PC-9 (cell line): Measurements from ENCODE around the gene LRMDA. TPM values are rescaled to one million over a fixed set of nuclear protein-coding genes. Genes with fewer than 3 reads are reported as not detected.

Experiments
- BruUV-seq: library from RNA; stranded (reverse); fragments of 400-500 nt; replicated peaks from 2 replicates; lab custom pipeline; 2021; lab: Mats Ljungman, UMichigan
- CTCF ChIA-PET: fragments of 300-600 bp; sonication (Branson Sonifier 250); formaldehyde crosslinking; loops from one replicate; lab custom pipeline; 2022; ENCODE audit warnings: antibody characterized with exemption; lab: Charles Lee
- POLR2A ChIA-PET: fragments of 300-600 bp; sonication (Branson Sonifier 250); formaldehyde crosslinking; loops from one replicate; lab custom pipeline; 2022; ENCODE audit warnings: antibody characterized with exemption; ENCODE audit not compliant: unreplicated experiment; lab: Charles Lee
- DNase-seq, 2 experiments: peaks; one replicate each; pipeline versions ENCODE4 v3.0.0 to v3.0.0-alpha.2; 2015 to 2022; ENCODE audit warnings: mixed read lengths in 1 of 2
- H2AFZ ChIP-seq: fragments of 200-600 bp; sonication (generic); 2 replicates; pipeline ENCODE4 v1.8.1; 2017; ENCODE audit warnings: antibody characterized with exemption
- H3F3A ChIP-seq: fragments of 200-600 bp; sonication (generic); 2 replicates; pipeline ENCODE4 v1.8.1; 2017; ENCODE audit warnings: antibody characterized with exemption, mild to moderate bottlenecking, low read depth; ENCODE audit not compliant: insufficient read depth
- H3K27ac ChIP-seq: fragments of 200-600 bp; sonication (generic); 2 replicates; pipeline ENCODE4 v1.6.1; 2016; ENCODE audit warnings: mixed run types
- H3K27me3 ChIP-seq: fragments of 200-600 bp; sonication (generic); 2 replicates; pipeline ENCODE4 v1.6.1; 2016; ENCODE audit warnings: low read depth, mixed run types; ENCODE audit not compliant: insufficient read depth
- H3K36me3 ChIP-seq: fragments of 200-600 bp; sonication (generic); 2 replicates; pipeline ENCODE4 v1.6.1; 2016; ENCODE audit warnings: low read depth, mixed run types
- H3K4me1 ChIP-seq: fragments of 200-600 bp; sonication (generic); replicated peaks from 2 replicates; pipeline ENCODE4 v1.6.1; 2016; ENCODE audit warnings: mixed run types; ENCODE audit not compliant: insufficient read depth
- H3K4me2 ChIP-seq: fragments of 200-600 bp; sonication (generic); 2 replicates; pipeline ENCODE4 v1.6.1; 2017; ENCODE audit warnings: mixed run types
- H3K4me3 ChIP-seq: fragments of 200-600 bp; sonication (generic); 2 replicates; pipeline ENCODE4 v1.6.1; 2016; ENCODE audit warnings: mixed run types
- H3K79me2 ChIP-seq: fragments of 200-600 bp; sonication (generic); 2 replicates; pipeline ENCODE4 v1.6.1; 2017; ENCODE audit warnings: low read depth, mixed run types
- H3K9me2 ChIP-seq: fragments of 200-600 bp; sonication (generic); 2 replicates; pipeline ENCODE4 v1.8.1; 2017; ENCODE audit warnings: mild to moderate bottlenecking; ENCODE audit not compliant: insufficient read depth
- H3K9me3 ChIP-seq: fragments of 200-600 bp; sonication (generic); 2 replicates; pipeline ENCODE4 v1.8.1; 2016; ENCODE audit warnings: low read depth; ENCODE audit not compliant: insufficient read depth
- H4K20me1 ChIP-seq: fragments of 200-600 bp; sonication (generic); 2 replicates; pipeline ENCODE4 v1.8.1; 2017; ENCODE audit not compliant: insufficient read depth
- EZH2 ChIP-seq: fragments of 200-600 bp; sonication (generic); IDR thresholded peaks from 2 replicates; pipeline ENCODE4 v1.8.0; 2017; ENCODE audit warnings: antibody characterized with exemption, low read depth
- intact Hi-C: fragments of 100-400 bp; cut with micrococcal nuclease; formaldehyde crosslinking; loops from one replicate; pipeline ENCODE4 v1.10.0; 2022; ENCODE audit not compliant: unreplicated experiment
- total RNA-seq: library from RNA; stranded (reverse); gene quantifications from 2 replicates; pipeline ENCODE4 v1.2.3, GENCODE V29; 2021
- TF ChIP-seq, protein P1 (sequence below): fragments of 200-600 bp; sonication (generic); conservative IDR thresholded peaks from 2 replicates; pipeline ENCODE4 v1.6.1; 2017; ENCODE audit warnings: mixed run types, antibody characterized with exemption, mild to moderate bottlenecking, moderate library complexity

The LRMDA gene
- total RNA-seq, 1 experiment from 2014 or later = not detected

- BruUV-seq = no TSS peak
- intact Hi-C loops = no loop called here
- Histone ChIP-seq H3K27me3 (no peaks in the 10 kb centered on the region), H3K36me3 (no peaks in the 10 kb centered on the region), H2AFZ (no peak overlapping the region), H4K20me1 (no peaks in the 10 kb centered on the region), H3K4me1 (no peaks in the 10 kb centered on the region), H3K79me2 (no peaks in the 10 kb centered on the region), H3K9me3 (no peaks in the 10 kb centered on the region; the same call in 1 of the 2 replicates), H3K4me3 (no peak overlapping the region), H3K4me2 (no peak overlapping the region), H3K9me2 (no peaks in the 10 kb centered on the region), H3K27ac (no peak overlapping the region), H3F3A (no peaks in the 10 kb centered on the region)
- TF ChIP-seq EZH2 = no peak
- TF ChIP-seq, protein P1, sequence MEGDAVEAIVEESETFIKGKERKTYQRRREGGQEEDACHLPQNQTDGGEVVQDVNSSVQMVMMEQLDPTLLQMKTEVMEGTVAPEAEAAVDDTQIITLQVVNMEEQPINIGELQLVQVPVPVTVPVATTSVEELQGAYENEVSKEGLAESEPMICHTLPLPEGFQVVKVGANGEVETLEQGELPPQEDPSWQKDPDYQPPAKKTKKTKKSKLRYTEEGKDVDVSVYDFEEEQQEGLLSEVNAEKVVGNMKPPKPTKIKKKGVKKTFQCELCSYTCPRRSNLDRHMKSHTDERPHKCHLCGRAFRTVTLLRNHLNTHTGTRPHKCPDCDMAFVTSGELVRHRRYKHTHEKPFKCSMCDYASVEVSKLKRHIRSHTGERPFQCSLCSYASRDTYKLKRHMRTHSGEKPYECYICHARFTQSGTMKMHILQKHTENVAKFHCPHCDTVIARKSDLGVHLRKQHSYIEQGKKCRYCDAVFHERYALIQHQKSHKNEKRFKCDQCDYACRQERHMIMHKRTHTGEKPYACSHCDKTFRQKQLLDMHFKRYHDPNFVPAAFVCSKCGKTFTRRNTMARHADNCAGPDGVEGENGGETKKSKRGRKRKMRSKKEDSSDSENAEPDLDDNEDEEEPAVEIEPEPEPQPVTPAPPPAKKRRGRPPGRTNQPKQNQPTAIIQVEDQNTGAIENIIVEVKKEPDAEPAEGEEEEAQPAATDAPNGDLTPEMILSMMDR = no peak
- ChIA-PET POLR2A (no interaction called here), CTCF (no interaction called here)
- no peak for DNase-seq
Measured at GRCh38 chr10:76552091-76552873, 1120.9 kb downstream of the LRMDA start.

- no peak for TF ChIP-seq EZH2
- TF ChIP-seq, protein P1 = no peak
- H3K9me2 ChIP-seq = no peaks in the 10 kb centered on the region
- H3K9me3 ChIP-seq = no peaks in the 10 kb centered on the region; the same call in 1 of the 2 replicates
- DNase-seq = no peak
- no peaks in the 10 kb centered on the region for H4K20me1 ChIP-seq
- no peak overlapping the region for H2AFZ ChIP-seq
- ChIA-PET CTCF (no interaction called here), POLR2A (no interaction called here)
- no peaks in the 10 kb centered on the region for H3K27me3 ChIP-seq
- H3K4me1 ChIP-seq = no peaks in the 10 kb centered on the region
- no peak overlapping the region for H3K4me2 ChIP-seq
- H3K36me3 ChIP-seq = no peaks in the 10 kb centered on the region
- intact Hi-C loops = no loop called here
- H3K27ac ChIP-seq = no peak overlapping the region
- H3K79me2 ChIP-seq = no peaks in the 10 kb centered on the region
- no peaks in the 10 kb centered on the region for H3F3A ChIP-seq
- no peak overlapping the region for H3K4me3 ChIP-seq
- no TSS peak for BruUV-seq
Measured at GRCh38 chr10:76553263-76554032, 1122.0 kb downstream of the LRMDA start.

GRCh38 chr10:76554033-76554408 lies 1122.6 kb downstream of the LRMDA start:
- H3K9me3 ChIP-seq = no peaks in the 10 kb centered on the region; the same call in 1 of the 2 replicates
- H3K79me2 ChIP-seq = no peaks in the 10 kb centered on the region
- H2AFZ ChIP-seq = no peak overlapping the region
- no peaks in the 10 kb centered on the region for H3K4me1 ChIP-seq
- TF ChIP-seq, protein P1 = no peak
- TF ChIP-seq EZH2 = no peak
- no TSS peak for BruUV-seq
- no peaks in the 10 kb centered on the region for H3K9me2 ChIP-seq
- no peaks in the 10 kb centered on the region for H3F3A ChIP-seq
- no peak overlapping the region for H3K4me2 ChIP-seq
- intact Hi-C loops = no loop called here
- POLR2A ChIA-PET = no interaction called here
- no peaks in the 10 kb centered on the region for H3K27me3 ChIP-seq
- no peaks in the 10 kb centered on the region for H4K20me1 ChIP-seq
- no peak overlapping the region for H3K4me3 ChIP-seq
- H3K27ac ChIP-seq = no peak overlapping the region
- H3K36me3 ChIP-seq = no peaks in the 10 kb centered on the region
- CTCF ChIA-PET = no interaction called here
- no peak for DNase-seq
